ENCODE results near the gene STARD5. TPM values are rescaled to one million over a fixed set of nuclear protein-coding genes. Genes with fewer than 3 reads are reported as not detected.

The STARD5 gene, protein sequence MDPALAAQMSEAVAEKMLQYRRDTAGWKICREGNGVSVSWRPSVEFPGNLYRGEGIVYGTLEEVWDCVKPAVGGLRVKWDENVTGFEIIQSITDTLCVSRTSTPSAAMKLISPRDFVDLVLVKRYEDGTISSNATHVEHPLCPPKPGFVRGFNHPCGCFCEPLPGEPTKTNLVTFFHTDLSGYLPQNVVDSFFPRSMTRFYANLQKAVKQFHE
- total RNA-seq, result 5.2 TPM
- long read RNA-seq, full-length matches to known transcripts, result 4 of 7 reads
- long read RNA-seq, partial matches to known transcripts, result 0 of 7 reads
- long read RNA-seq, other reads (novel, unspliced or antisense), result 3 of 7 reads

DNA sequence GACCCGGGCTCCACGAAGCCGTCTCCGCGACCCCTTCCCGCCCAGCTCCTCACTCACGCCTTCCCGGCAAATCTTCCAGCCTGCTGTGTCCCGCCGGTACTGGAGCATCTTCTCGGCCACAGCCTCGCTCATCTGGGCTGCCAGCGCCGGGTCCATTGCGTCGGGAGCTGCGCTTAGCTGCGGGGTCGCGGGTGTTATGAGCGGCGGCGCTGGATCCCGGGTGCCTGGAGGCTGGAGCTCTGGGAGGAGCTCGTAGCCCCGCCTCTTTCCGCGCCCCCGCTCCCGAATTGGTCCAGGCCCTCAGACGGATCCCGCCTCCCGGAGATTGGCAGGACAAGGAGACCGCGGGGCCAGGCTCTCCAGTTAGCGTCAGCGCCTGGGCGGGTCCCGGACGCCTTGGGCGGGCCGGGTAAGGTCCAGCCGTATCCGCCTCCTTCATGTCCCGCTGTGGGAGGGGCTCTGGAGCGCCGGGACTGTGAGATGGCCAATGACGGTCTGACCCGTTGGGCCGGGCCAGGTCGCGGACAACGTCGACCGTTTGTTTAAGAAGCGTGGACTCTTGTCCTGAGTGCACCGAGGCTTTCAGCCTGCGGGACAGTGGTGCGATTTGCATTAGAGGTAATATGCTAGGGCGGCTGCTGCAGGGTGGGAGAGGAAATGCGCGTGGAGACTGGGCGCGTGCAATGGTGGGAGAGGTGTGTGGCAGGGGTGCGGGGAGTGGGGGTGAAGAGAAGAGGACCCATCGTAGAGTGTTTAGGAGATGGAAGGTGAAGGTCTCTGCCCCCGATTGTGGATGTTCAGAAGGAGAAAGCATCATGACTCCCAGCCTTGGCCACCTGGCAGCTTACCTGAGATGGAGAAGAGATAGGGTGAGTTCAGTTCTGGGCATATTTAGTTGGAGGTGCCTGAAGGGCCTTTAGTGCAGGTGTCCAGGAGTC is at the start of gene STARD5:
Gene STARD5, minus strand, starts transcription at position 198 of the 938 bp plus-strand sequence. Its CDS starts 42 bp downstream, at position 156.
- DNase-seq, result peak; percentile 100
- H3K27me3 ChIP-seq (ENCODE audit: low read depth), result no peaks in the 10 kb centered on the region
- H3K4me1 ChIP-seq, result peaks cover 21% of the 10 kb centered on the region
- peak; percentile 100 for ATAC-seq
- intact Hi-C loops (cut with DNase I), result no loop called here
- H3K27ac ChIP-seq, result peak within 1 kb of the TSS; percentile 77
- peak within 1 kb of the TSS; percentile 78 for H3K4me3 ChIP-seq
- peaks cover 15% of the 10 kb centered on the region for H3K36me3 ChIP-seq
- TF ChIP-seq, protein P1, sequence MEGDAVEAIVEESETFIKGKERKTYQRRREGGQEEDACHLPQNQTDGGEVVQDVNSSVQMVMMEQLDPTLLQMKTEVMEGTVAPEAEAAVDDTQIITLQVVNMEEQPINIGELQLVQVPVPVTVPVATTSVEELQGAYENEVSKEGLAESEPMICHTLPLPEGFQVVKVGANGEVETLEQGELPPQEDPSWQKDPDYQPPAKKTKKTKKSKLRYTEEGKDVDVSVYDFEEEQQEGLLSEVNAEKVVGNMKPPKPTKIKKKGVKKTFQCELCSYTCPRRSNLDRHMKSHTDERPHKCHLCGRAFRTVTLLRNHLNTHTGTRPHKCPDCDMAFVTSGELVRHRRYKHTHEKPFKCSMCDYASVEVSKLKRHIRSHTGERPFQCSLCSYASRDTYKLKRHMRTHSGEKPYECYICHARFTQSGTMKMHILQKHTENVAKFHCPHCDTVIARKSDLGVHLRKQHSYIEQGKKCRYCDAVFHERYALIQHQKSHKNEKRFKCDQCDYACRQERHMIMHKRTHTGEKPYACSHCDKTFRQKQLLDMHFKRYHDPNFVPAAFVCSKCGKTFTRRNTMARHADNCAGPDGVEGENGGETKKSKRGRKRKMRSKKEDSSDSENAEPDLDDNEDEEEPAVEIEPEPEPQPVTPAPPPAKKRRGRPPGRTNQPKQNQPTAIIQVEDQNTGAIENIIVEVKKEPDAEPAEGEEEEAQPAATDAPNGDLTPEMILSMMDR (IDR thresholded peaks at IDR 0.05), result no peak
- no peaks in the 10 kb centered on the region for H3K9me3 ChIP-seq

DNA sequence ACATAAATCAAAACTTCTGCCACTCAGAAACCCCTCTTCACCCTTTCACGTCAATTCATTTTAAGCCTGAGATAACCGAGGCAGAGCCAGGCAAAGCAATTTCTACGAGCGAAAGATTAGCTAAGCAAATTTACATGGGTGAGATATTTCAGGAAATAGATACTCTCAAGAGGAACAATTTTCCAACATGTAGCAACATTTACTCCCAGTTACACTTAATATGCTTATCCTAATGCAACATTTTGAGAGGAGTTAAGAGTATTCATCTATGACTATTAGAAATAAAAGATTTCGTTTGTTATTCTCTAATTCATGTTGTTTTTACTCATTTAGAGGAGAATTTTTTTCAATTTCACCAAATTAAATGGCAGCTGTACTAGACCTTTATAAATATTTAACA is 49.2 kb upstream of the STARD5 start:
- Histone ChIP-seq H3K4me1 (no peaks in the 10 kb centered on the region), H3K4me3 (no peak overlapping the region), H3K36me3 (no peaks in the 10 kb centered on the region), H3K27me3 (ENCODE audit: low read depth) (no peaks in the 10 kb centered on the region), H3K27ac (no peak overlapping the region), H3K9me3 (no peaks in the 10 kb centered on the region)
- TF ChIP-seq, protein P1 (IDR thresholded peaks at IDR 0.05), result no peak
- ATAC-seq (no peak), DNase-seq (no peak)
- intact Hi-C loops (cut with DNase I), result no loop called here

DNA sequence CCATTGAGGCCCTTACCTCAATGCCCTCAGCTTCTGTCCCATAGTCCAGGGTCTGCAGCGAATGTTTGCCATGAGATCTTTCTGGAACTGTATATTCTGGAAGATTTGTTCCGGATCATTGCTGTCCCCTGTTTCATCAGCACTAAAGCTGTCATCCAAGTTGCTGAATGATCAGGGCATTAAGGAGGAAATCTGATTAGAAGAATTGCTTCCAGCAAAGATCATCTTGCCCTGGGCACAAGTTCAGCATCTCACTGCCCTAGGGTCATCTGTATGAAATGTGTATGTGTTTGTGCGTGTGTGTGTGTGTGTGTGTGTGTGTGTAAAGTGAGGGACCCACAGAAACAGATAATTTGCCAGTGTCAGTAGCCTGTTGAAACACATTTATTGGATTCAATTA is 48.6 kb upstream of the STARD5 start:
- H3K9me3 ChIP-seq, result no peaks in the 10 kb centered on the region
- TF ChIP-seq, protein P1 (IDR thresholded peaks at IDR 0.05), result no peak
- H3K4me3 ChIP-seq, result no peak overlapping the region
- intact Hi-C loops (cut with DNase I), result no loop called here
- no peak overlapping the region for H3K27ac ChIP-seq
- DNase-seq, result no peak
- no peaks in the 10 kb centered on the region for H3K27me3 ChIP-seq (ENCODE audit: low read depth)
- no peak for ATAC-seq
- no peaks in the 10 kb centered on the region for H3K4me1 ChIP-seq
- no peaks in the 10 kb centered on the region for H3K36me3 ChIP-seq

DNA sequence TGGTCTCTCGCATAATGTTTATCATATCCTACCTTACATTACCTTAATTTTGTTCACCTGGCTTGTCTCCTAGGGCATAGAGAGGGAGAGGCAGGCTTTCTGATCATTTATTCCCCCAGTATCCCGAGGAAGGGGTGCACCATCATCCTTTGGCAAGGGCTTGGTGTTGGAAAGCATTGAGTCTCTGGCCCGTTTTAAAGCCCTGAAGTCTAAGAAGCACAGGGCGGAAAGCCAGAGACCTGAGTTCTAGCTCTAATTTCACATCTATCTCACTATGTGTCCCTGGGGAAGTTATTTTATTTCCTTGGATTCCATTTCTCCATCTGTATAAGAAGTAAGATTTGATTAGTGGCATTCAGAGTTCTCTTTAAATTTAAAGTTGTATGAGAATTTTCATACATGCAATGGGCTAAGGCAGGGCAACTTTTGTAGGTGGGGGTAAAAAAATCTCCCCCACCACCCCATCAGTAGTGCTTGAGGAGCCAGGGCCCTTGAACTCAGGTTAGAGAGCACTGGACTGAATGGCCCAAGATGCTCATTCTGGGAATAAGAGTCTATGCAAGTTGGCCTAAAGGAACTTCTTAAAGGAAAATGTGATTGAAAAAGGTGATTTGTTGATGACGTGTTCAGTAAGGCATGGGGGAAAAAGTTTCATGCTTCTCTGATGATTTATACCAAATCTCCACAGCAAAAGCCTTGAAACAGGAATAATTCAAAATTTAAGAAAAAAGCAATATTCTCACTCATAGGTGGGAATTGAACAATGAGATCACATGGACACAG is 40.0 kb upstream of the STARD5 start:
- Histone ChIP-seq H3K4me3 (no peak overlapping the region), H3K27me3 (ENCODE audit: low read depth) (no peaks in the 10 kb centered on the region), H3K27ac (no peak overlapping the region), H3K4me1 (no peaks in the 10 kb centered on the region), H3K9me3 (no peaks in the 10 kb centered on the region), H3K36me3 (no peaks in the 10 kb centered on the region)
- intact Hi-C loops (cut with DNase I), result no loop called here
- TF ChIP-seq, protein P1 (IDR thresholded peaks at IDR 0.05), result no peak
- no peak for ATAC-seq
- no peak for DNase-seq

DNA sequence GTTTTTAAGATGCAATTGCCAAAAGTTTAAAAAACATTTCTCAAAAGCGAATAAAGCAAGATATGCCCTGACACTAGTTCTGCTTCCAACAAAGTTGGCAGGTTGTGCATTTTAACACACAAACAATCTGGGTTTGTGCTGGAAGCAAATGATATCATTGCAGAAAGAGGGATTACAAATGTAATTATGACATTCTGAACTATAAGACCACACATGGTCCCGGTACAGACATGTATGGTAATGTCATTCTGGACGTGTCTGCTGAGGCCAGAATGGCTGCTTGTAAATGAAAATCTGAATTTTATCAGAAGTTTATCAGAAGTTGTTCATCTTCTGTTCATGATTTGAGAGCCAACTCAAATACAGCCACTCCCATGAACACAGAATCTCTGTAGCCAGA is 39.3 kb upstream of the STARD5 start:
- Histone ChIP-seq H3K9me3 (no peaks in the 10 kb centered on the region), H3K4me3 (no peak overlapping the region), H3K27ac (no peak overlapping the region), H3K4me1 (no peaks in the 10 kb centered on the region), H3K27me3 (ENCODE audit: low read depth) (no peaks in the 10 kb centered on the region), H3K36me3 (no peaks in the 10 kb centered on the region)
- TF ChIP-seq, protein P1 (IDR thresholded peaks at IDR 0.05), result no peak
- DNase-seq (no peak), ATAC-seq (no peak)
- intact Hi-C loops (cut with DNase I), result no loop called here
